SU-DHL-6 (cell line): ENCODE data around the gene PSORS1C1.
"Not testable (repeated sequence)": the region's sequence is repeated elsewhere in the genome, so short reads cannot be mapped to it uniquely, and the experiment has no call there.

Experiments
- H2AFZ ChIP-seq: fragments of 200-600 bp; sonication (generic); 2 replicates; pipeline ENCODE4 v1.6.1; 2014; ENCODE audit warnings: low read depth, mild to moderate bottlenecking, moderate library complexity, mixed read lengths, antibody characterized with exemption, low read length; ENCODE audit not compliant: severe bottlenecking
- H3F3A ChIP-seq: fragments of 200-600 bp; shearing (Covaris generic); 2 replicates; pipeline ENCODE4 v1.6.0; 2016; ENCODE audit warnings: antibody characterized with exemption, mild to moderate bottlenecking; ENCODE audit not compliant: insufficient read depth
- H3K27ac ChIP-seq: fragments of 200-600 bp; sonication (generic); 2 replicates; pipeline ENCODE4 v1.5.1; 2016; ENCODE audit warnings: low read depth, mild to moderate bottlenecking, low read length, moderate library complexity, mixed read lengths
- H3K27me3 ChIP-seq: fragments of 200-600 bp; sonication (generic), shearing (Covaris generic); 2 replicates; pipeline ENCODE4 v1.6.0; 2014; ENCODE audit warnings: mild to moderate bottlenecking, low read length
- H3K36me3 ChIP-seq: fragments of 200-600 bp; sonication (generic); 2 replicates; pipeline ENCODE4 v1.6.1; 2014; ENCODE audit warnings: mild to moderate bottlenecking, low read length, mixed read lengths
- H3K4me2 ChIP-seq: fragments of 300-600, 200-600 bp; shearing (Covaris generic), sonication (generic); 2 replicates; pipeline ENCODE4 v1.6.0; 2014; ENCODE audit warnings: low read length, low read depth, mild to moderate bottlenecking; ENCODE audit not compliant: poor library complexity, severe bottlenecking
- H3K4me3 ChIP-seq: fragments of 200-600 bp; sonication (generic); 2 replicates; pipeline ENCODE4 v1.5.1; 2014; ENCODE audit warnings: antibody characterized with exemption, low read length, mild to moderate bottlenecking, mixed read lengths; ENCODE audit not compliant: insufficient read depth, poor library complexity, severe bottlenecking
- H3K79me2 ChIP-seq: fragments of 200-600 bp; sonication (generic); 2 replicates; pipeline ENCODE4 v1.6.1; 2014; ENCODE audit warnings: mild to moderate bottlenecking, low read length, moderate library complexity; ENCODE audit not compliant: insufficient read depth
- H3K9ac ChIP-seq: fragments of 200-600 bp; sonication (generic); 2 replicates; pipeline ENCODE4 v1.7.0; 2014; ENCODE audit warnings: mild to moderate bottlenecking, low read length
- H3K9me2 ChIP-seq: fragments of 200-600 bp; sonication (generic); replicated peaks from 2 replicates; pipeline ENCODE4 v1.6.1; 2014; ENCODE audit warnings: low read length; ENCODE audit not compliant: insufficient read depth
- H3K9me3 ChIP-seq: fragments of 200-600 bp; sonication (generic); 2 replicates; pipeline ENCODE4 v1.6.1; 2014; ENCODE audit warnings: low read length, mixed read lengths; ENCODE audit not compliant: insufficient read depth
- H4K20me1 ChIP-seq: fragments of 200-600 bp; sonication (generic); 2 replicates; pipeline ENCODE4 v1.6.1; 2014; ENCODE audit warnings: low read depth, mild to moderate bottlenecking, antibody characterized with exemption, low read length, moderate library complexity, mixed read lengths
- EZH2phosphoT487 ChIP-seq: fragments of 200-600 bp; sonication (generic), shearing (Covaris generic); conservative IDR thresholded peaks from 2 replicates; pipeline ENCODE4 v1.6.1; 2018; ENCODE audit warnings: mild to moderate bottlenecking, antibody characterized with exemption, low read length, moderate library complexity, mixed read lengths
- TF ChIP-seq, protein P1 (sequence below): fragments of 200-600 bp; sonication (generic); IDR thresholded peaks from one replicate; pipeline ENCODE4 v1.5.1; 2017; ENCODE audit warnings: antibody characterized with exemption, mild to moderate bottlenecking, low read length, moderate library complexity; ENCODE audit not compliant: insufficient read depth, poor library complexity, severe bottlenecking

The PSORS1C1 gene

DNA sequence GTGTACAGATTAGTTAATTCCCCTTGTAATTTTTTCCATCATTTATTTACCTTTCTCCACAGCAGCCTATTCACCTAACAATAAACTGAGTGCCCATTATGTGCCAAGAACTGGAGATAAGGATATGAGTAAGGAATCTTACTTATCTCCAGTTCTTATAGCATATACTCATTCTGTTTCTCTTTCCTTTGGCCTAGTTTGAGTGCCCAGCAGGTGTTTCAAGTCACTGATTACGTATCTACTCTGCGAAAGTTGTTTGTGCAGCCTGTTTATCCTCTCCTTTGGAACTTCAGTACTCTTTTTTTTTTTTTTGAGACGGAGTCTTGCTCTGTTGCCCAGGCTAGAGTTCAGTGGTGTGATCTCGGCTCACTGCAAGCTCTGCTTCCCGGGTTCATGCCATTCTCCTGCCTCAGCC lies 73.2 kb downstream of the PSORS1C1 start:
- no peak overlapping the region for H3K4me3 ChIP-seq
- H2AFZ ChIP-seq = peak overlapping the region; percentile 66
- H3K79me2 ChIP-seq = peaks cover 19% of the 10 kb centered on the region
- no peaks in the 10 kb centered on the region for H4K20me1 ChIP-seq
- H3K36me3 ChIP-seq = no peaks in the 10 kb centered on the region
- H3K9me2 ChIP-seq = no peaks in the 10 kb centered on the region
- H3F3A ChIP-seq = peaks cover 15% of the 10 kb centered on the region
- H3K27ac ChIP-seq = peak overlapping the region; percentile 83; the same call in 1 of the 2 replicates
- no peak overlapping the region for H3K4me2 ChIP-seq
- H3K9ac ChIP-seq = no peak overlapping the region
- no peaks in the 10 kb centered on the region for H3K9me3 ChIP-seq
- no peak for TF ChIP-seq EZH2phosphoT487
- TF ChIP-seq, protein P1, sequence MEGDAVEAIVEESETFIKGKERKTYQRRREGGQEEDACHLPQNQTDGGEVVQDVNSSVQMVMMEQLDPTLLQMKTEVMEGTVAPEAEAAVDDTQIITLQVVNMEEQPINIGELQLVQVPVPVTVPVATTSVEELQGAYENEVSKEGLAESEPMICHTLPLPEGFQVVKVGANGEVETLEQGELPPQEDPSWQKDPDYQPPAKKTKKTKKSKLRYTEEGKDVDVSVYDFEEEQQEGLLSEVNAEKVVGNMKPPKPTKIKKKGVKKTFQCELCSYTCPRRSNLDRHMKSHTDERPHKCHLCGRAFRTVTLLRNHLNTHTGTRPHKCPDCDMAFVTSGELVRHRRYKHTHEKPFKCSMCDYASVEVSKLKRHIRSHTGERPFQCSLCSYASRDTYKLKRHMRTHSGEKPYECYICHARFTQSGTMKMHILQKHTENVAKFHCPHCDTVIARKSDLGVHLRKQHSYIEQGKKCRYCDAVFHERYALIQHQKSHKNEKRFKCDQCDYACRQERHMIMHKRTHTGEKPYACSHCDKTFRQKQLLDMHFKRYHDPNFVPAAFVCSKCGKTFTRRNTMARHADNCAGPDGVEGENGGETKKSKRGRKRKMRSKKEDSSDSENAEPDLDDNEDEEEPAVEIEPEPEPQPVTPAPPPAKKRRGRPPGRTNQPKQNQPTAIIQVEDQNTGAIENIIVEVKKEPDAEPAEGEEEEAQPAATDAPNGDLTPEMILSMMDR = no peak
- no peaks in the 10 kb centered on the region for H3K27me3 ChIP-seq

DNA sequence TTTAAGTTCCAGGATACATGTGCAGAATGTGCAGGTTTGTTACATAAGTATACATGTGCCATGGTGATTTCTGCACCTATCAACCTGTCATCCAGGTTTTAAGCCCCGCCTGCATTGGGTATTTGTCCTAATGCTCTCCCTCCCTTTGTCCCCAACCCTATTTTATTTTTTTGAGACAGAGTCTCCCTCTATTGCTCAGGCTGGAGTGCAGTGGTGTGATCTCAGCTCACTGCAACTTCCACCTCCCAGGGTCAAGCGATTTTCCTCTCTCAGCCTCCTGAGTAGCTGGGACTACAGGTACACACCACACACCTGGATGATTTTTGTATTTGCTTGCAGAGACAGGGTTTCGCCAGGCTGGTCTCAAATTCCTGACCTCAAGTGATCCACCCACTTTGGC lies 74.6 kb downstream of the PSORS1C1 start:
- not testable (repeated sequence) for H3K36me3 ChIP-seq, H3K27me3 ChIP-seq, H3K9me3 ChIP-seq, H3K4me3 ChIP-seq, H2AFZ ChIP-seq, H3K4me2 ChIP-seq, H4K20me1 ChIP-seq, H3K9me2 ChIP-seq, H3K79me2 ChIP-seq, H3K27ac ChIP-seq, H3K9ac ChIP-seq
- H3F3A ChIP-seq = peaks cover 18% of the 10 kb centered on the region
